Activated CD8-positive, alpha-beta memory T cell treated with anti-CD3 and anti-CD28 coated beads for 36 hours (primary cell): ENCODE results near the gene NFXL1. TPM values are rescaled to one million over a fixed set of nuclear protein-coding genes. Genes with fewer than 3 reads are reported as not detected.
"Not testable (repeated sequence)": the region's sequence is repeated elsewhere in the genome, so short reads cannot be mapped to it uniquely, and the experiment has no call there.

Experiments used
- CTCF ChIA-PET: fragments of 350-600 bp; sonication (Branson Sonifier 250); formaldehyde crosslinking; loops from one replicate; lab custom pipeline; 2021; ENCODE audit warnings: antibody characterized with exemption; lab: Charles Lee
- POLR2A ChIA-PET: fragments of 350-600 bp; sonication (Branson Sonifier 250); formaldehyde crosslinking; loops from one replicate; lab custom pipeline; 2021; ENCODE audit warnings: antibody characterized with exemption; lab: Charles Lee
- total RNA-seq, 2 experiments: library from RNA; stranded (reverse); gene quantifications; one replicate each; pipeline ENCODE4 v1.2.3, GENCODE V29; 2021

Gene NFXL1
- 10 to 100 TPM; 11.1 to 12.5 TPM for total RNA-seq

GRCh38 chr4:47914220-47914925, at the start of gene NFXL1:
Gene NFXL1 (minus strand): TSS chr4:47914583. CDS start chr4:47914203, 380 bp downstream.
- POLR2A ChIA-PET, result interaction anchor here (0.5 to 0.6 kb wide), 3 partner anchors 77 to 431 kb away, joined by 3 read pairs; no protein-coding TSS in a partner anchor
- CTCF ChIA-PET, result no interaction called here

- CTCF ChIA-PET, result no interaction called here
- POLR2A ChIA-PET, result no interaction called here
Measured at GRCh38 chr4:47954677-47955076, 40.3 kb upstream of the NFXL1 start.

GRCh38 chr4:47954245-47954644, 39.9 kb upstream of the NFXL1 start:
- CTCF ChIA-PET, result no interaction called here
- POLR2A ChIA-PET, result no interaction called here

GRCh38 chr4:47945930-47946726, 31.7 kb upstream of the NFXL1 start:
- POLR2A ChIA-PET, result no interaction called here

GRCh38 chr4:47942081-47942819, 27.9 kb upstream of the NFXL1 start:
- POLR2A ChIA-PET, result no interaction called here

More at GRCh38 chr4:47945930-47946726, 31.7 kb upstream of the NFXL1 start:
- CTCF ChIA-PET, result no interaction called here

GRCh38 chr4:47939456-47939855, 25.1 kb upstream of the NFXL1 start:
- POLR2A ChIA-PET, result no interaction called here
- CTCF ChIA-PET, result interaction anchor here (1.4 to 1.6 kb wide), 2 partner anchors 146 to 270 kb away, joined by 3 read pairs; no protein-coding TSS in a partner anchor

More at GRCh38 chr4:47942081-47942819, 27.9 kb upstream of the NFXL1 start:
- CTCF ChIA-PET, result interaction anchor here (0.8 to 2.1 kb wide), 2 partner anchors 8 to 10 kb away, joined by 3 to 4 read pairs; no protein-coding TSS in a partner anchor

GRCh38 chr4:47936336-47936735, 22.0 kb upstream of the NFXL1 start:
- ChIA-PET POLR2A (no interaction called here), CTCF (no interaction called here)

GRCh38 chr4:47933840-47934239, 19.5 kb upstream of the NFXL1 start:
- POLR2A ChIA-PET, result interaction anchor here (0.6 kb wide), 1 partner anchor 97 kb away, joined by 3 read pairs; no protein-coding TSS in a partner anchor
- CTCF ChIA-PET, result interaction anchor here (0.9 to 1.6 kb wide), 7 partner anchors 9 to 268 kb away, joined by 3 to 6 read pairs (median 4); no protein-coding TSS in a partner anchor

- ChIA-PET POLR2A (no interaction called here), CTCF (interaction anchor here (0.9 to 1.1 kb wide), 2 partner anchors 244 to 263 kb away, joined by 3 read pairs; no protein-coding TSS in a partner anchor)
Measured at GRCh38 chr4:47930971-47931804, 16.8 kb upstream of the NFXL1 start.

- ChIA-PET CTCF (no interaction called here), POLR2A (no interaction called here)
Measured at GRCh38 chr4:47929682-47930201, 15.4 kb upstream of the NFXL1 start.

GRCh38 chr4:47926667-47927258, 12.4 kb upstream of the NFXL1 start:
- ChIA-PET POLR2A (no interaction called here), CTCF (no interaction called here)

GRCh38 chr4:47923261-47923608, 8.9 kb upstream of the NFXL1 start:
- POLR2A ChIA-PET, CTCF ChIA-PET: not testable (repeated sequence)

GRCh38 chr4:47922436-47923260, 8.3 kb upstream of the NFXL1 start:
- CTCF ChIA-PET, result interaction anchor here (0.6 kb wide), 1 partner anchor 175 kb away, joined by 6 read pairs; no protein-coding TSS in a partner anchor
- POLR2A ChIA-PET, result not testable (repeated sequence)

GRCh38 chr4:47917163-47917562, 2.8 kb upstream of the NFXL1 start:
- CTCF ChIA-PET, POLR2A ChIA-PET: not testable (repeated sequence)

GRCh38 chr4:47915378-47915777, 995 bp upstream of the NFXL1 start:
- POLR2A ChIA-PET, result no interaction called here
- CTCF ChIA-PET, result no interaction called here

GRCh38 chr4:47914926-47915237, 499 bp upstream of the NFXL1 start:
- POLR2A ChIA-PET, result interaction anchor here (0.5 to 0.6 kb wide), 2 partner anchors 78 to 430 kb away, joined by 3 read pairs; no protein-coding TSS in a partner anchor
- CTCF ChIA-PET, result no interaction called here

- CTCF ChIA-PET, result no interaction called here
- POLR2A ChIA-PET, result interaction anchor here (0.6 kb wide), 1 partner anchor 76 kb away, joined by 3 read pairs; no protein-coding TSS in a partner anchor
Measured at GRCh38 chr4:47913861-47914219, 543 bp downstream of the NFXL1 start.
